Ishikawa (cell line): ENCODE data around the gene PAXX.

Source experiments
- EP300 ChIP-seq: IDR thresholded peaks from 2 replicates; pipeline ENCODE4 v1.6.1; 2012; ENCODE audit warnings: borderline replicate concordance
- NFIC ChIP-seq: IDR thresholded peaks from 2 replicates; pipeline ENCODE4 v1.6.1; 2012
- RAD21 ChIP-seq: IDR thresholded peaks from 2 replicates; pipeline ENCODE4 v1.6.1; 2012; ENCODE audit warnings: low read depth
- REST ChIP-seq: IDR thresholded peaks from 2 replicates; pipeline ENCODE4 v1.6.1; 2012; ENCODE audit warnings: low read depth, mild to moderate bottlenecking

- TF ChIP-seq RAD21, result no peak
- TF ChIP-seq REST, result no peak
- no peak for TF ChIP-seq NFIC
- TF ChIP-seq EP300, result no peak
These were observed 37.7 kb upstream of the PAXX start for GRCh38 chr9:136954270-136955083.
